HG02678 (cell line): ENCODE data around the gene OR2AG2.
A peak's percentile ranks its signal among the peaks of the same experiment; 100 is the strongest.

ENCODE experiments used
- ATAC-seq: cut with Tn5 transposase; IDR thresholded peaks from one replicate; pipeline ENCODE4 v1.9.1; 2021; ENCODE audit warnings: mild to moderate bottlenecking, moderate library complexity; ENCODE audit not compliant: unreplicated experiment

OR2AG2 gene

DNA sequence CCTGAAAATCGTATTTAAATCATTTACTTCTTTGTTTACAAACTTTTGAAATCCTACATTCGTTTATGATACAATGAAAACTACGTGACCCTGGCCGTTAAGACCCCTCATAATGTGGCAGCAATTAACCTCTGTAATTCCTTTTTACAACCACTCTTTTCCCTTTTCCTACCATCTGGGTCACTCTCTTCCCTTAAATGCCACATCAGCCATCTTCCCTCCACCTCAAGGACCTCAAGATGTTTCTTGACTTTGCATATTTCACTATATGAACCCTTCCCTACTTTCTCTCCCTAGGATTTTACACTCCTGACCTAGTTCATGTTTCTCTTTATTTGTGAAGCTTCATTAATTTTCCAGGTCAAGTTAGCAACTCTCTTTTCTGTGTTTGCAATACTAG, 26.8 kb downstream of the OR2AG2 start:
- ATAC-seq: no peak

DNA sequence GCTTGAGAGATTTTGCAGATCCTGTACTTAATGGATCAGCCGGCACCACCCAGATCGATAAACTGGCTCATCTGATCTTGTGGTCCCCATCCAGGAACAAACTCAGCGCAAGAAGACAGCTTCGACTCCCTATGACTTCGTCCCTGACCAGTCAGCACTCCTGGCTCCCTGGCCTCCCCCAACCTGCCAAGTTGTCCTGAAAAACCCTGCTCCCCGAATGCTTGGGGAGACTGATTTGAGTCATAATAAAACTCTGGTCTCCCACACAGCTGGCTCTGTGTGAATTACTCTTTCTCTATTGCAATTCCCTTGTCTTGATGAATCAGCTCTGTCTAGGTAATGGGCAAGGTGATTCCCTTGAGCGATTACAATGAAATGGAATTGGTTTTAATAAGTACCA, 29.5 kb downstream of the OR2AG2 start:
- no peak for ATAC-seq

DNA sequence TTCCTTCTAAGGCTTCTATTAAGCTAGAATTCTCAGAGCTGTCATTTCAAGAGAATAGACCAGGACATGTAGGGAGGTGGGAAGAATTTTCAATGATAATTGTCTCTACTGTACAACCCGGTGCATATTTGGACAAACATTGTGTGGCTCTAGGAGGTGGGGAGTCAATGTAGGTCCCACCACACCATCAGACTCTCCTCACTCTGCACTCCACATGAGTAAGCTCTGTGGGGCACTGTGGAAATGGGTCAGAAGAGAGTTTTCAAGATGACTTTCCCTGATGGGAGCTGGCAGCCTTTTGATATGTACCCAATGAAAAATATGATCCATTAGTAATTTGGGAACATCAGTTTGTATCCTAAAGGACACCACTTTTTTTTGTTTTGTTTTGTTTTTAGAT, 33.2 kb downstream of the OR2AG2 start:
- ATAC-seq: no peak

DNA sequence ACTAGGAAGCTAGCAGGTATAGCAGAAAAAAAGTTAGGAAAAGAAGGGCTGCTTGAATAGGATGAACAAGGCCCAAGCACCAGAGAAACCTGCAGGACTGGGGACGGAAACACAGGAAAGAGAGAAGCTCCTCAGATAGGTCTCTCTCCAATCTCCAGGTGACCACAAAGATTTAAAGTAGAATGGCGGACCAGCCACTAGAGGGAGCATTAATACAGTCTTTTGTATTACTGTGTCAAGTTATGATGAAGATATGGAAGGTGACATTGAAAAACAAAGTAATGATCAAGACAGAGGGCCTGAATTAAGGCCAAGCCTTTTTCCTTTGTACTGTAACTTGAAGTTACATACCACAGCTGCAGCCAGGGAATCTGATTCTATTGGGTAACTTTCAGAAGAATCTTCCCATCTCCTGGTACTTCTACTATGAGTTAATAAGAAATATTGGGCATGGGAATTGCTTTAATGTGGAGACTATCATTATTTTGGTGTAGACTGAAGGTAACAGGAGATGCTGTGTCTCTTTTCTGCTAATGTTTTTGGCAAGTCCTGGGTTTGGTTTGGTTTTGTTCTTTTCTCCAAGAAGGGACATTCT, 33.8 kb downstream of the OR2AG2 start:
- ATAC-seq: peak; percentile 90

DNA sequence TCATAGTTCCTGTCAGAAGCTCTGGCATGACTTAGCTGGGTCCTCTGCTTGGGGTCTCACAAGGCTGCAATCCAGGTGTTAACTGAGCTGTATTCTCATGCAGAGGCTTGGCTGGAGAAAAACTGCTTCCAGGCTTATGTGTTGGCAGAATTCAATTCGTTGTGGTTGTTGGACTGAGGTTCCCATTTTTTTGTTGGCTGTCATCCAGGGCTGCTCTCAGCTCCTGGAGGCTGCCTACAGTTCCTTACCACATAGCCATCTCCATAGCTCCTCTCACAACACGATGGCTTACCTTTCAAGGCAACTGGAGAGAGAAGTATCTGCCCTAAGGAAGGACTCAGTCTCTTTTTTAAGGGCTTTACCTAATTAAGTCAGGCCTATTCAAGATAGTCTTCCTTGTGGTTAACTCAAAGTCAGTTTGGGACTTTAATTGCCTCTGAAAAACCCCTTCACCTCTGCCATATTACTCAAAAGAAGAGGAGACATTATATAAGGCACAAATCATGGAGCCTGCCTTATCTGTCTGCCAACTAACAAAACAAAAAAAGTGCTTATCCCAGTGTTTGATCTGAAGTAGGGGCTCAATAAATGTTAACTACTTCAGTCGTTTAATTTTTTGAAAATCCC, 35.2 kb downstream of the OR2AG2 start:
- ATAC-seq: no peak

DNA sequence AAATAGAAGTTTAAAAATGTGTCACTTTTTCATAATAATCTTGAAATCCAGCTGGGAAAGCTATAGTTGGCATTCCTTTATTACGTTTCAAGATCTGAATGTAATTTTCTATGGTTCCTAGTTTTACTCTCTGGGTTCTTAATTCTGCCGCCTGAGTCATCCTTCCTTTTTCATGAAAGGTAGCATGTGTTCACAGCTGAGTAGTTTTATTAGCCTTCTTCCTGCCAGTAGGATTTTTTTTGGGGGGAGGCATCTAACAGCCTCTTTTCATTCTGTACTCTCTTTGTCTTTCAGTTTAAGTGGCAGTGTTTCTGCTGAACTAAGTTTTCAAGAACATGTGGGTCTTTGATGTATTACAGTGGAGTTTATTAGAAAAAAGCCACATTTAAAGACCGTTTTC, 36.5 kb downstream of the OR2AG2 start:
- no peak for ATAC-seq

DNA sequence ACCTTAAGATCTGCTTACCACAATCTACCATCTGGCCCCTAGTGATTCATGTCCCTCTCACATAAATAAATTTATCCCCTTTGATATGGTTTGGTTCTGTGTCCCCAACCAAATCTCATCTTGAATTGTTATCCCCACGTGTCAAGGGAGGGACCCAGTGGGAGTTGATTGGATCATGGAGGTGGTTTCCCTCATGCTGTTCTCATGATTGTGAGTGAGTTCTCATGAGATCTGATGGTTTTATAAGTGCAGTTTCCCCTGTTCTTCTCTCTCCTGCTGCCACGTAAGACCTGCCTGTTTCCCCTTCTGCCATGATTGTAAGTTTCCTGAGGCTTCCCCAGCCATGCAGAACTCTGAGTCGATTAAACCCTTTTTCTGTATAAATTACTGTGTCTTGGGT, 37.2 kb downstream of the OR2AG2 start:
- ATAC-seq: no peak

DNA sequence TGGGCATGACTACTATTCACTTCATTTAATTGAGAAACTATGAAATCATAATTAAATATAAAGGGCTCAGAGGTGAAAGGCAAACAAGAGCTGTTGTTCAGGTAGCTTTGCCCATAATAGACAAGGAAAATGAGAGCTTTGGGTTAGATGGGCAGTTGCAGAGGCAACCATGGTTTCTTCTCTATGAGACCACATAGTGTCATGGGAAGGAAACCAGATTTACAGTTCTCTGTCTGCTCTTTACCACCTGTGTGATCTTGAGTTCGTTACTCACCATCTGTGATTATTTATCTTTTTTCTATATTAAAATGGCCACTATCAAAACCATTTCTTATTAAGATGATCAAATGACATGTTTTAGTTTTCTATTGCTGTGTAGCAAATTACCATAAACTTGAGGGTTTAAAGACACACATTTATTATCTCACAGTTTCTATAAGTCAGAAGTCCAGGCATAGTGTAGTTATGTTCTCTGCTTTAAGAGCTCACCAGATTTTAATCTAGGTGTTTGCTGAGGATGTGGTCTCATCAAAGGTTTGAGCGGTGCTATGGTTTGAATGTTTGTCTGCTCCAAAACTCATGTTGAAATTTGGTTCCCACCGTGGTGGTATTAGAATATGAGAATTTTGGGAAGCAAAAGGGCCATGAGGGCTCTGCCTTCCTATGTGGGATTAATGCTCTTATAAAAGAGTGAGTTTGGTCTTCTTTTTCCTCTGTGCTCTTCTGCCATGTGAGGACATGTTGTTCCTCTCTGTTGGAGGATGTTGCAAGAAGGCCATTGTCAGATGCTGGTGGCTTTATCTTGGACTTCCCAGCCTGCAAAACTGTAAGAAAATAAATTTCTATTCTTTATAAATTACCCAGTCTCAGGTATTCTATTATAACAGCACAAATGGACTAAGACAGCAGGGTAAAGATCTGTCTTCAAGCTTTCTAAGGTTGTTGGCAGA, 38.2 kb downstream of the OR2AG2 start:
- ATAC-seq: no peak

DNA sequence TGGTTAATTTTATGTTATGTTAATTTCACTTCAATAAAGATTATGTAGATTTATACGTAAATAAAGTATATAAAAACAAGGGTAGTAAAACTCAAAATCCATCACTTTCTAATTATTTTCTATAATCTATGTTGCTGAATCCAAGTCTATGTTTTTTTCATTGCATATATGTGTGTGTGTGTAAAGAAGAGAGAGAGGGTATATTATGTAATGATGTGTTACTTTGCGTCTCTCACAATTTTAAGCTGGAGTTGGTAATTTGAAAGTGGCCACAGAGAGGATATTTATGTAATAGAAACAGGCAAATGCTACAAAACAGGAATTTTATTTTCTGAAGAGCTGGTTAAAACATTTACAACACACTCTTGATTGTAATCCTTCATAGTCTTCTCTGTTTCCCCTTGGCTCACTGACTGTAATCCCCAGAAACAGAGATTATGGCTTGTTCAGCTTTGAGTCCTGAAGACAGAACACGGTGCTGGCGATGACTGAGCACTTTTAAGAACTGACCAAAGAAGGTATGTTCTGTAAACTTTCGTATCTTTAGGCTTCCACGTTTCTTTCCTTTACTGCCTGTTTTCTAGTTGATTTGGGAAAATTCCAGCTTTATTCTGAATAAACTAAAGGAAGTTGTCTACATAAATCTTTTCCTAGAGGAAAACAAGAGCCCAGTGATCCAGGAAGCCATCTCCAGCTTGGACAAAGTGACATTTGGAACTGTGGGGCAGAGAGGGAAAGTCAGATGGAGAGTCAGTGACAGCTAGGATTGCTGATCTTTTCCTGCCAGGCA, 43.6 kb downstream of the OR2AG2 start:
- ATAC-seq: no peak

DNA sequence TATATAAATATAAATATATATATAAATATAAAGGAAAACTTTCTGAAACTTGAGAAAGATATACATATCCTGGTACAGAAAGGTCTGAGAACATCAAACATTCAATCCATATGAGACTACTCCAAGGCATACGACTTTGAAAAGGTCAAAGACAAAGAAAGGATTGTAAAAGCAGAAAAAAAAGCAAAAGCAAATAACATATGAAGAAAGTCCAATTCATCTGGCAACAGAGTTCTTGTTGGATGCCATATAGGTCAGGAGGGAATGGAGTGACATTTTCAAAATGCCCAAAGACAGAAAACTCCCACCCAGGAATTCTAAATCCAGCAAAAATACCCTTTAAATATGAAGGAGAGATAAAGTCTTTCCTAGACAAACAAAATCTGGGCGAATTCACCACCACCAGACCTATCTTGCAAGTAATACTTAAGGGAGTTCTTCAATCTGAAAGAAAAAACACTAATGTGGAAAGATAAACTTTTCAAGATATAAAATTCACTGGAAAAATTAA, 46.3 kb downstream of the OR2AG2 start:
- ATAC-seq: no peak

DNA sequence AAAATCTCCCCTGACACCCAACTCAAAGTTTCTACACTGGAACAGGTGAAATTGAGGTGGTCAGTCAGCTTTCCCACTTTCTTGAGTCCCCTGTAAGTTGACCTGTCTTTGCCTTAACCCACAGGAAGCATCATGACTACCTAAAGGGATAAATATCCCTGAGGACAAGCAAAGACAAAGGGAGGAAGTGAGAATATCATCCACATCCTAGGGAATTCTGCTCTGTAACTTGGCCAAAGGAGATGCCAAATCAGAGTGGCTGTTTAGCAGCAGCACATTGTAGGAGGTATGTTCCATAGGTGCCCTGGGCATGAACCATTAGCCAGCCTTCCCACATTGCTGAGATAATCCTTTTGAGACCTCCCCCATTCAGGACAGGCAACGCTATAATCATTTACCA, 47.8 kb downstream of the OR2AG2 start:
- no peak for ATAC-seq

DNA sequence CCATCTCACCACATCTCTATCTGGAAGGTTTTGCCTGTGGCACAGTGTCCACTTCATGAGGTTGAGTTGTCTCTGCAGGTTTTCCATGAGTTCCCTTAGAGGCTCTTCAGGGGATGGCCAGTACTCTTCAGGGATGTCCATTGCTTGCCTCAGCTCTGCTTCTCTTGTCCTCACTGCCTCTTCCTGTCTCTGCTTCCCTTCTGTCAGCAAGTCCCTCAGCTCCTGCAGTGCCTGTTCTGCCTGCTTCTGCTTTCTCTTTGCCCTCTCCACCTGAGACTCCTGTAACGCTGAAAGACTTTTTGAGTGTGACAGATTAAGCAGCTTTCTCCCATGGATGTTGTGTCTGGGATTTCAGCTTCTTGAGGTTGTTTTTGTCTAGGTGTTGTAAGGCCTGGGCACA, 50.4 kb downstream of the OR2AG2 start:
- no peak for ATAC-seq

DNA sequence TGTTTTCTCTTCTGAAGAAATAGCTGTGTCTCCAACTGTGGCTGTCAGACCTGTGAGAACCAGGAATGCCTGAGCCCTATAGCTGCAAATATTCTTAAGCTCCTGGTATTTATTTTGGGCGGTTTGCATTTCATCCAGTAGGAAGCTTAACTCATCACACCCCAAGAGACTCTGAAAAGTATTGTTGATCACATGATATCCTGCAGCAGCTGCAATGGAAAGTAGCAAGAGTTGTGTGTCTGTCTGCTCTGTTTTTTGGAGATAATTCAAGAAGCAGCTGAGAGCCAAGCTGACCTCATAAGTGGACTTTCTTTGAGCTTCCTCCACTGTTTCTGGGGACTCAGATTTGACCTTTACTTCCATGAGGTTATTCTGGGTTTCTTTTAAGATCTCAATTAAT, 52.2 kb downstream of the OR2AG2 start:
- no peak for ATAC-seq

DNA sequence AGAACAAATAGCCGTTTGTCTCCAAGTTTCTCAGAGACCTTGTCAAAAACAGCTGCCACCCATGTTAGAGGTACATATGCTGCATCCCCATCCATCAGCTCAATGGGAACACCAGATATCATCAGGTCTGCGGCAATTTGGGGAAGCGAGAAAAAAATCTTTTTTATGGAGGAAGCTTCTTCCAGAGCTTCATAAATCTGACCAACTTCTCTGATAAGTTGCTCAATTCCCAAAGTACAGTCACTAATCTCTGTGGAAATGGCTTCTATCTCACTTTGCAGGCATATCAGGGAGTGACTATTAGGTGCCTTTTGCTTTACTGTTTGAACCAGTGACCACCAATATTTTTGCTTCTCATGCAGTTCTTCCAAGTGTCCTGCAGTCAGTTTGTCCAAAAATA, 54.4 kb downstream of the OR2AG2 start:
- ATAC-seq: no peak
